ENCODE results near the gene WDR59. TPM values are rescaled to one million over a fixed set of nuclear protein-coding genes. Genes with fewer than 3 reads are reported as not detected.
A peak's percentile ranks its signal among the peaks of the same experiment; 100 is the strongest.

WDR59 gene
- polyA plus RNA-seq, 1 of the 3 experiments (the other 2 are of a cell fraction), result 48.2 TPM

DNA sequence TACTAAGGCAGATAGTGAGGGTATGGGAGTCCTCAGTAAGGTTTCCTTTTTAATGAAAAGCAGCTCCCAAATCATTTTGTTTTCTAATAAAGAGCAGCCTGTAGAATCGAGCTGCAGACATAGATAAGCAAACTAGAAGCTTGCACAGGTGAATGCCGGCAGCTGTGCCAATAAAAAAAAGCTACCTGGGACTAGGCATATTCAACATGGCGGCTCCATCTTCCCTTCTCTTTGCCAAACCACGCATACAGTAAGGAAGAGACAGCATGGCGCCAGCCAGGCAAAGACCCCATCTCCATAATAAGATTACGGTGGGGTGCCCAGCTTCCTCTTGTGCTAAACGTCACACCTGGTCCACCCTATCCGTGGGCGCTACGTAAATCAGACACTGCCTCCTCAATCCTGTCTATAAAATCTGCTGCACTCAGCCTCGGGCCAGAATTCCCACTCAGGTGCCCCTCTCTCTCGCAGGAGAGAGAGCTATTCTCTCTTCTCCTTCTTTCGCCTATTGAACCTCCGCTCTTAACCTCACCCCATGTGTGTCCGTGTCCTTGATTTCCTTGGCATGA lies 117.6 kb downstream of the WDR59 start:
- Histone ChIP-seq H3K27me3 (ENCODE audit: insufficient read depth) (no peaks in the 10 kb centered on the region), H4K20me1 (ENCODE audit: insufficient read depth) (no peaks in the 10 kb centered on the region), H3F3A (replicated peaks; ENCODE audit: insufficient read depth) (peaks cover 3% of the 10 kb centered on the region), H3K4me3 (ENCODE audit: low read depth in 2 of 2, low read length in 1 of 2) (no peak overlapping the region), H3K79me2 (ENCODE audit: insufficient read depth) (no peaks in the 10 kb centered on the region), H2AFZ (ENCODE audit: low read depth) (no peak overlapping the region), H3K4me2 (no peak overlapping the region), H3K4me1 (ENCODE audit: control insufficient read depth in 1 of 2, insufficient read depth in 2 of 2, low read depth in 1 of 2, low read length in 1 of 2) (no peaks in the 10 kb centered on the region), H3K9me2 (no peaks in the 10 kb centered on the region), H3K9ac (no peak overlapping the region), H3K9me3 (no peaks in the 10 kb centered on the region), H3K27ac (ENCODE audit: low read depth in 2 of 2, low read length in 1 of 2) (no peak overlapping the region), H3K36me3 (replicated peaks in 1 of 2; ENCODE audit: control insufficient read depth in 1 of 2, insufficient read depth in 2 of 2, low read length in 1 of 2) (peaks cover 0 to 6% of the 10 kb centered on the region in 2 experiments)
- 81% methylated on average over 15 of the region's 15 CpGs for WGBS (ENCODE audit: low lambda C conversion rate)
- no peak for TF ChIP-seq SMC3 (IDR thresholded peaks at IDR 0.05; ENCODE audit: low read depth, low read length)
- no peak for TF ChIP-seq GABPA (IDR thresholded peaks at IDR 0.05; ENCODE audit: low read depth)
- no peak for TF ChIP-seq FOXM1 (IDR thresholded peaks at IDR 0.05; ENCODE audit: low read depth)
- DNase-seq, result no peak
- POLR2A ChIA-PET, result no interaction called here
- CTCF ChIA-PET, result interaction anchor here (0.9 to 1.3 kb wide), 3 partner anchors 54 to 244 kb away, joined by 3 to 6 read pairs (median 3); no protein-coding TSS in a partner anchor

GRCh38 chr16:74865922-74866598 lies 118.9 kb downstream of the WDR59 start:
- Histone ChIP-seq H3K4me2 (no peak overlapping the region), H3K9me2 (no peaks in the 10 kb centered on the region), H3K9me3 (no peaks in the 10 kb centered on the region), H3K4me3 (ENCODE audit: low read depth in 2 of 2, low read length in 1 of 2) (no peak overlapping the region), H3K27ac (ENCODE audit: low read depth in 2 of 2, low read length in 1 of 2) (no peak overlapping the region), H3K27me3 (ENCODE audit: insufficient read depth) (no peaks in the 10 kb centered on the region), H3K9ac (no peak overlapping the region), H3K4me1 (ENCODE audit: control insufficient read depth in 1 of 2, insufficient read depth in 2 of 2, low read depth in 1 of 2, low read length in 1 of 2) (no peaks in the 10 kb centered on the region), H4K20me1 (ENCODE audit: insufficient read depth) (no peaks in the 10 kb centered on the region), H3K79me2 (ENCODE audit: insufficient read depth) (no peaks in the 10 kb centered on the region), H3K36me3 (replicated peaks in 1 of 2; ENCODE audit: control insufficient read depth in 1 of 2, insufficient read depth in 2 of 2, low read length in 1 of 2) (no peaks in the 10 kb centered on the region), H3F3A (replicated peaks; ENCODE audit: insufficient read depth) (peaks cover 3% of the 10 kb centered on the region), H2AFZ (ENCODE audit: low read depth) (no peak overlapping the region)
- WGBS (ENCODE audit: low lambda C conversion rate), result 86% methylated on average over 10 of the region's 12 CpGs
- POLR2A ChIA-PET, result no interaction called here
- TF ChIP-seq YY1 (IDR thresholded peaks at IDR 0.05; ENCODE audit: low read depth) (no peak), POLR2AphosphoS5 (IDR thresholded peaks at IDR 0.05; ENCODE audit: low read depth, low read length) (no peak), IRF3 (IDR thresholded peaks at IDR 0.05; ENCODE audit: low read depth, low read length) (no peak), FOSL2 (IDR thresholded peaks at IDR 0.05; ENCODE audit: borderline replicate concordance, low read depth) (no peak), RCOR1 (IDR thresholded peaks at IDR 0.05; ENCODE audit: low read length) (no peak)
- DNase-seq, result no peak
- CTCF ChIA-PET, result interaction anchor here (1.0 to 1.9 kb wide), 2 partner anchors 53 to 245 kb away, joined by 3 to 12 read pairs; no protein-coding TSS in a partner anchor

- peaks cover 3% of the 10 kb centered on the region for H3F3A ChIP-seq (replicated peaks; ENCODE audit: insufficient read depth)
- no peaks in the 10 kb centered on the region for H3K79me2 ChIP-seq (ENCODE audit: insufficient read depth)
- H3K27me3 ChIP-seq (ENCODE audit: insufficient read depth), result no peaks in the 10 kb centered on the region
- H3K4me2 ChIP-seq, result no peak overlapping the region
- no peak overlapping the region for H2AFZ ChIP-seq (ENCODE audit: low read depth)
- ChIA-PET CTCF (interaction anchor here (0.6 to 5.8 kb wide), 82 partner anchors 8 to 558 kb away, joined by 3 to 192 read pairs (median 5); partner anchors contain the start of genes FA2H, MLKL and WDR59), POLR2A (no interaction called here)
- H3K27ac ChIP-seq (ENCODE audit: low read depth in 2 of 2, low read length in 1 of 2), result no peak overlapping the region
- no peak overlapping the region for H3K9ac ChIP-seq
- no peak overlapping the region for H3K4me3 ChIP-seq (ENCODE audit: low read depth in 2 of 2, low read length in 1 of 2)
- no peaks in the 10 kb centered on the region for H3K9me3 ChIP-seq
- H3K9me2 ChIP-seq, result no peaks in the 10 kb centered on the region
- H3K36me3 ChIP-seq (replicated peaks in 1 of 2; ENCODE audit: control insufficient read depth in 1 of 2, insufficient read depth in 2 of 2, low read length in 1 of 2), result no peaks in the 10 kb centered on the region
- WGBS (ENCODE audit: low lambda C conversion rate), result 39% methylated on average over 10 of the region's 10 CpGs
- DNase-seq, result peak; percentile 71
- no peaks in the 10 kb centered on the region for H4K20me1 ChIP-seq (ENCODE audit: insufficient read depth)
- H3K4me1 ChIP-seq (ENCODE audit: control insufficient read depth in 1 of 2, insufficient read depth in 2 of 2, low read depth in 1 of 2, low read length in 1 of 2), result no peaks in the 10 kb centered on the region
- TF ChIP-seq SMC3 (IDR thresholded peaks at IDR 0.05; ENCODE audit: low read depth, low read length) (peak; percentile 84), MAX (IDR thresholded peaks at IDR 0.05; ENCODE audit: low read depth) (no peak), TEAD4 (IDR thresholded peaks at IDR 0.05; ENCODE audit: borderline replicate concordance, insufficient read depth) (no peak), RAD21 (IDR thresholded peaks at IDR 0.05; ENCODE audit: low read length) (peak; percentile 93), RCOR1 (IDR thresholded peaks at IDR 0.05; ENCODE audit: low read length) (no peak)
- TF ChIP-seq, protein P1, sequence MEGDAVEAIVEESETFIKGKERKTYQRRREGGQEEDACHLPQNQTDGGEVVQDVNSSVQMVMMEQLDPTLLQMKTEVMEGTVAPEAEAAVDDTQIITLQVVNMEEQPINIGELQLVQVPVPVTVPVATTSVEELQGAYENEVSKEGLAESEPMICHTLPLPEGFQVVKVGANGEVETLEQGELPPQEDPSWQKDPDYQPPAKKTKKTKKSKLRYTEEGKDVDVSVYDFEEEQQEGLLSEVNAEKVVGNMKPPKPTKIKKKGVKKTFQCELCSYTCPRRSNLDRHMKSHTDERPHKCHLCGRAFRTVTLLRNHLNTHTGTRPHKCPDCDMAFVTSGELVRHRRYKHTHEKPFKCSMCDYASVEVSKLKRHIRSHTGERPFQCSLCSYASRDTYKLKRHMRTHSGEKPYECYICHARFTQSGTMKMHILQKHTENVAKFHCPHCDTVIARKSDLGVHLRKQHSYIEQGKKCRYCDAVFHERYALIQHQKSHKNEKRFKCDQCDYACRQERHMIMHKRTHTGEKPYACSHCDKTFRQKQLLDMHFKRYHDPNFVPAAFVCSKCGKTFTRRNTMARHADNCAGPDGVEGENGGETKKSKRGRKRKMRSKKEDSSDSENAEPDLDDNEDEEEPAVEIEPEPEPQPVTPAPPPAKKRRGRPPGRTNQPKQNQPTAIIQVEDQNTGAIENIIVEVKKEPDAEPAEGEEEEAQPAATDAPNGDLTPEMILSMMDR (IDR thresholded peaks at IDR 0.05), result peak; percentile 95
These were observed 122.1 kb downstream of the WDR59 start for GRCh38 chr16:74862743-74863244.
